HG02938 (cell line): Measurements from ENCODE around the gene MIR17HG.
A peak's percentile ranks its signal among the peaks of the same experiment; 100 is the strongest.
"Not testable (repeated sequence)": the region's sequence is repeated elsewhere in the genome, so short reads cannot be mapped to it uniquely, and the experiment has no call there.

Experiments
- ATAC-seq: cut with Tn5 transposase; IDR thresholded peaks from one replicate; pipeline ENCODE4 v1.9.1; 2021; ENCODE audit warnings: mild to moderate bottlenecking, moderate library complexity; ENCODE audit not compliant: unreplicated experiment

Gene MIR17HG

DNA sequence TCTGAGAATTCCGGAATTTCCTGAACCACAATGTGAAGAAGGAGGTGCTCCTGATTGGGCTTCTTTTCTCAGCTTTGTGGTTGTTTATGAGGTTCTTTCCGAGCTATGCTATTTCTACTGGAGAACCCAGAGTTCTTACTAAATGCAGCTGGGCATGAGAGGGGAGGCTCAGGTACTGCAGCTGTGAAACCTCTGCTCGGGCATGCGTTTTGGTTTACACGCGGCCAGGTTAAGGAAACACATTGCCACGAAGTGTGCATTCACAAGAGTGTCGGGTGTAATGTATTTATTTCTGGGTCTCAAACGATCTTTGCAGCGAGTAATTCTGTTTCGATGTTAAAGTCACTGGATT is 661 bp upstream of the MIR17HG start:
- ATAC-seq = peak; percentile 27

- peak; percentile 32 for ATAC-seq
Observed at GRCh38 chr13:91347996-91348905, 764 bp downstream of the MIR17HG start.

GRCh38 chr13:91348906-91349435 is 1.5 kb downstream of the MIR17HG start:
- ATAC-seq = peak; percentile 43

- ATAC-seq = no peak
Observed at GRCh38 chr13:91349992-91350911, 2.8 kb downstream of the MIR17HG start.

GRCh38 chr13:91351123-91351522 is 3.6 kb downstream of the MIR17HG start:
- ATAC-seq = no peak

- ATAC-seq = no peak
Observed at GRCh38 chr13:91351980-91352379, 4.5 kb downstream of the MIR17HG start.

GRCh38 chr13:91352891-91353290 is 5.4 kb downstream of the MIR17HG start:
- not testable (repeated sequence) for ATAC-seq

GRCh38 chr13:91353494-91353893 is 6.0 kb downstream of the MIR17HG start:
- ATAC-seq = no peak

- no peak for ATAC-seq
Observed at GRCh38 chr13:91355099-91355825, 7.8 kb downstream of the MIR17HG start.

DNA sequence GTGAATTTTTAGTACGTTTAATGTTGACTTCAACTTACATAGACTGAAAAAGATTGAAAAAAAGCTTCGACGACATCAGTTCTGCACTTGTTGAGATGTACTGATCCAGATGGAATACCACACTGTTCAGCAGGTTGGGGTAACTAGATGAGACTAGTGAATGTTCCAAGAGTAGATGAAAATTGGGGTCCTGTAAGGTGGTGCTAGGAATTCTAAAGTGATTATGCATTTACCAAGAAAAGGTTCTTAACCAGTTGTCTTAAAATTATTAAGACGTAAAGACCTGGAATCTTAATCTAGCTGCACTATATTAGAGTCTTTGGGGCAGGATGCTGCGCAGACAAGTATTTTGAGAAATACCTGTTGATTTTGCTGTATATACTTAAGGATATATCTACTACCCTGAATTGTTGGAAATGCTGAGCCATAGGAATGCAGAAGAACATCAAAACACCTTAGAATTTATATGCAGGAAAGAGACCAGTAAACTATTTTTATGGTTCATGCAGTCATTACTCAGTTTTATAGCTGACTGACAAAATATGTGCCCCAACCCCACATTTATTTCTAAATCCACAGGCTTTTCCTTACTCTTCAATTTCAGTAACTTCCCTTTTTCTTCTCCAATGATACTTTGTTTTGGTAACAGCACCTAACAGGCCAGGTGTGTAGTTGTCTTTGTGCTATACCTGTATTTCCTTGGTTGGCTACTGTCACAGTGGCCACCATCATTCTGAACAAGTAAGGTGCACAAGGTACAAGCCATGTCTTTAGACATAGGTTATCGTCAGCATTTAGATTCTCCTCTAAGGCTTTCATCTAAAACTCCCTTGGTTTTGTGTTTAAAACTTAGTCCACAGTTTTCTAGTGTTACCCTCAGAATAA is 8.6 kb downstream of the MIR17HG start:
- ATAC-seq = no peak

DNA sequence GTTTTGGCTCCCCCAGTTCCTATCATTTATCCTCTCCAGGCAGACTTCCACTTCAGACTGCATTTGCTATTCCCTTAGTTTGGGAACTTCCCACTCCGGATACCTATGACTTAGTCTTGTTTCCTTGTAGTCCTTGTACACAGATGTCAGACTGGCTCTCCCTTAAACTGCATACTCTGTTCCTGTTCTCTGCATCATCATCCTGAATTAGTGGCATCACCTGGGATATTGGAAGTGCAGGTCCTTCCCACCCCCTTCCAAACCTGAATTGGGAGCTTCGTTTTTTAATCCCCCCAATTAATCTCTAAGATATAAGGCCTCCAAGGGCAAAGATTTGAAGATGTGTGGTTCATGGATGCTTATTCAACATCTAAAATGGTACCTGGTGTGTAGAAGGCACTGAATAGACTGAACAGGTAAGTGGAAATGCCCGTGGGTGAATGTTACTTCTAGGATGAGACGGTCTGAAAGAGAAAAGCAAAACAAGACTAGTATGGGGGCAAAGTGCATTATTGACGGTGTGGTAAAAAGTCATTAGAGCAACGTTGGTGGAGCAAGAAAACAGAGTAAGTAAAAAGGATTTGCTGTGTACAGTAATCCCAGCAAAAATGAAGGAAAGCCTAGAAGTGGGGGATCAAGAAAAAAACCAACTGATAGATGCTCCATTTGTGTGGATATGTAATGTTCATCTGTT is 9.6 kb downstream of the MIR17HG start:
- ATAC-seq = no peak

- ATAC-seq = no peak
Observed at GRCh38 chr13:91357613-91358386, 10.3 kb downstream of the MIR17HG start.

DNA sequence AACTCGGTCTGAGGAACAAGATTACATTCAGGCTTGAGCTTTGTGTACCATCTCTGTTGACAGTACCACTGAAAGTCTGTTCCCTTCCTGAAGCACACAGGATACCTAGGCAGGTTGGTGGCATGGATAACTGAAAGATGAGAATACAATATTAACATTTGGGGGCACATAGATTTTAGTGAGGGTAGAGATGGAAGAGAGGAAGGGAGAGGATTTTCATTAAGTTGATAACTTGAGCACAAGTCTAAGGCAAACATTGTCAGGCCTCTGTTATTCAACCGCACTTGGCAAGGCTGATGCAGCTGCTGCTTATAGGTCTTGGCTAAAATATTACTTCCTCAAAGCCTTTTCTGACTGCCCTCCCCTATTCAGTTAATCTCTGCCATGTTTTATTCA is 10.9 kb downstream of the MIR17HG start:
- no peak for ATAC-seq

DNA sequence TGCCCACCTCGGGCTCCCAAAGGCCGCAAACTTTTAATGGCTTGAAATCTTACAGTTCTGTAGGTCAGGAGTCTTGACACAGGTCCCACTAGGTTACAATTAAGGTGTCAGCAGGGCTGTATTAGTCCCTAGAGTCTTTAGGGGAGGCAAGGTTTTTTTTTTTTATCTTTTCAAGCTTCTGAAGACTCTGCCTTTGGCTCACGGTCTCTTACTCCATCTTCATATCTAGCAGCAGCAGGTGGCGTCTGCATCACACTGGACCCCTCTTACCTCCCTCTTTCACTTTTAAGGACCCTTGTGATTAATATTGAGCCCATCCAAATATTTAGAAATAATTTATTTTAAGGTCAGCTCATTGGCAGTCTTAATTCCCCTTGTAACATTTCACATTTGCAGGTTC is 11.6 kb downstream of the MIR17HG start:
- ATAC-seq = no peak

DNA sequence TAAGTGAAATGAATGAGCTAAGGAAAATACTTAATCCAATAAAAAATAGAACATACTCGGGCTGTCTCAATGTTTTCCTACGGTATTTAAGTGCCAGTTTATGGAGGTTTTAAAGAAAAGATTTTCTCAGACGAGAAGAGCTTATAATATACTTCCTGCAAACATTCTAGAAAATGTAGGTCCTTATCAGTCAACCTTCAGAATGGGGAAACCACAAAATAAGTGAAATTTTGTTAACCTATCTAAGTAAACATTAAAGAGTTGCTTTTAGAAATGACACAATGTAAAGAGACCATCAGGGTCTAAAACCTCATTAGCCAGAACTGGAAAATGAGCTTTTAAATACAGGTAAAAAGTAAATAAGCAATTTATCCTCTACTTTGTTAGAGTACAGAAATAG is 12.1 kb downstream of the MIR17HG start:
- ATAC-seq = no peak

DNA sequence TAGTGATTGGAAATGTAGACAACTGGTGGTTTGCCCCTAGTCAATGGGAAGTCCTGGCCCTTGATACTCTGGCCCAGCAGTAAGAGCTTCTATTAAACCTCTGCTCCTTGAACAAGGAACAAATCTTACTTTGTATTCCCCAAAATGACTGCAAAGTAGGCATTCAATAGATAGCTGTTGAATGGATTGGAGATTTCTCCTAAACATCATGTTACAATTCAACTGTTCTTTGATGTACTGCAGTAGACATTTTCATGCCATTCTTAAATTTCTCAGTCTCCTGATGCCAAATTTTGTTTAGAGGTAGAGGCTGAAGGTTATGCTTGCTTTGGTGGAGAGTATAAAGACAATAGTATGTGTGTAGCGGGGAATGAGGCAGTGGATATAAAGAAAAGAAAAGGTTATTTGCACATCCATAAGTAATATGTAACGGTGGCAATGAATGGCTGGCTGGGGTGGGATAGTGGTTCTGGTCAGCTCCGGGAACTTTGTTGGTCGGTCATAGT is 12.8 kb downstream of the MIR17HG start:
- ATAC-seq = no peak

DNA sequence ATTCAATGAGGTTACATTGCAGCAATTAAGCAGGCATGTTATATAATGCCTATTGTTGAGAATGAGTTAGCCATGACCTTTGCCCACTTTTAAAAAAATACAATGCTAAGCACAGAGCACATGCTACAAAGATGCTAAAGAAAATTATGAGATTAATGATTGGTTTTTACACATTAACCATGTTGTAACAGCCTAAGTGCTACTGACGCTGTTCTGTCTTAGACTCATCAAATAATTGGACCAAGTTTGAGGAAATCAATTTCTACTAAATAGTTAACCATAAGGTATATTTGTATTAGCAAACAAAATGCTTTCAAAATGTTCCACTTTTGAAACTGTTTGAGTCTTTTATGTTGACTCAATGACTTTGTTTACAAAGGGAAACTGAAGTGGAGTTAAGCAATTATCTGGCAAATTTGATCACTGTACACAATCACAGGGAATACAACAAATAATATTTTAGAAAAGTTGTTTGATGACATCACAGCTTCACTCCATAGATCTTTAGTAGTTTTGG is 14.3 kb downstream of the MIR17HG start:
- ATAC-seq = no peak

- ATAC-seq = no peak
Observed at GRCh38 chr13:91362908-91363307, 15.4 kb downstream of the MIR17HG start.
